CD4-positive, CD25-positive, alpha-beta regulatory T cell (primary cell): ENCODE measurements around the gene MGARP. TPM values are rescaled to one million over a fixed set of nuclear protein-coding genes. Genes with fewer than 3 reads are reported as not detected.
"Not testable (repeated sequence)": the region's sequence is repeated elsewhere in the genome, so short reads cannot be mapped to it uniquely, and the experiment has no call there.

ENCODE experiments used
- ATAC-seq, 2 donors: fragments of 150-1000 bp; cut with Tn5 transposase; one replicate each; pipeline ENCODE4 v1.10.0; 2021; ENCODE audit warnings: low read depth in 2 of 2, moderate number of reproducible peaks in 2 of 2, moderate library complexity in 1 of 2
- DNase-seq, 3 donors: peaks; one replicate each; pipeline versions ENCODE4 v3.0.0 to v3.0.0-alpha.2; 2012 to 2022; ENCODE audit warnings: mixed read lengths in 1 of 3
- H3K27ac ChIP-seq: one replicate; pipeline ENCODE4 v1.7.0; 2013; ENCODE audit warnings: mild to moderate bottlenecking, low read length; ENCODE audit not compliant: insufficient read depth, poor library complexity, severe bottlenecking
- H3K27me3 ChIP-seq: one replicate; pipeline ENCODE4 v1.7.0; 2013; ENCODE audit warnings: low read length; ENCODE audit not compliant: control insufficient read depth, insufficient read depth
- H3K36me3 ChIP-seq: one replicate; pipeline ENCODE4 v1.7.0; 2013; ENCODE audit warnings: mild to moderate bottlenecking, low read length, moderate library complexity; ENCODE audit not compliant: control insufficient read depth, insufficient read depth
- H3K4me1 ChIP-seq: 2 replicates; pipeline ENCODE4 v1.7.0; 2013; ENCODE audit warnings: mild to moderate bottlenecking, low read length; ENCODE audit not compliant: insufficient read depth, control insufficient read depth, poor library complexity, severe bottlenecking
- H3K4me3 ChIP-seq: one replicate; pipeline ENCODE4 v1.7.0; 2013; ENCODE audit warnings: low read depth, mild to moderate bottlenecking, low read length, moderate library complexity
- H3K9me3 ChIP-seq, 2 experiments: 1 replicate in 1 of 2; 2 replicates in 1 of 2; pipeline ENCODE4 v1.7.0; 2013; ENCODE audit warnings: low read length in 2 of 2, mild to moderate bottlenecking in 1 of 2, moderate library complexity in 1 of 2; ENCODE audit not compliant: control insufficient read depth in 2 of 2
- H3K27ac Mint-ChIP-seq, 3 donors: one replicate each; pipeline ENCODE4 v1.8.0; 2020 to 2022; ENCODE audit warnings: mild to moderate bottlenecking in 3 of 3, mixed read lengths in 3 of 3, moderate library complexity in 2 of 3
- H3K27me3 Mint-ChIP-seq: one replicate; pipeline ENCODE4 v1.8.0; 2022; ENCODE audit warnings: mild to moderate bottlenecking, mixed read lengths
- H3K36me3 Mint-ChIP-seq: one replicate; pipeline ENCODE4 v1.8.0; 2020; ENCODE audit warnings: mixed read lengths
- H3K4me1 Mint-ChIP-seq, 4 donors: one replicate each; pipeline ENCODE4 v1.8.0; 2020 to 2022; ENCODE audit warnings: mixed read lengths in 4 of 4, mild to moderate bottlenecking in 1 of 4
- H3K4me3 Mint-ChIP-seq, 4 donors: one replicate each; pipeline ENCODE4 v1.8.0; 2020 to 2022; ENCODE audit warnings: mild to moderate bottlenecking in 4 of 4, mixed read lengths in 4 of 4, moderate library complexity in 3 of 4
- H3K9me3 Mint-ChIP-seq, 7 donors: one replicate each; pipeline ENCODE4 v1.8.0; 2020 to 2022; ENCODE audit warnings: mixed read lengths in 7 of 7, mild to moderate bottlenecking in 3 of 7, moderate library complexity in 2 of 7
- polyA plus RNA-seq, 4 donors: library from polyadenylated mRNA; unstranded; fragments of 300-500 nt; fragmentation: Illumina TruSeq; gene quantifications; one replicate each; pipeline ENCODE4 v1.2.3, GENCODE V29; 2021
- total RNA-seq: library from RNA; stranded (reverse); gene quantifications from one replicate; pipeline ENCODE4 v1.2.3, GENCODE V29; 2022

MGARP gene
- total RNA-seq, result 0.49 TPM
- polyA plus RNA-seq, result under 1 TPM in 3 of 4 donors, not detected in 1; 0.18 to 0.37 (median 0.37) TPM

GRCh38 chr4:139279760-139280620, at the start of gene MGARP:
Gene MGARP, minus strand, starts transcription at chr4:139280225. Its CDS starts 67 bp downstream, at chr4:139280158.
- ATAC-seq, result peak; percentile 53 to 65
- Histone ChIP-seq H3K36me3 (no peaks in the 10 kb centered on the region), H3K4me1 (peaks cover 19% of the 10 kb centered on the region), H3K9me3 (peaks cover 2 to 7% of the 10 kb centered on the region in 2 experiments), H3K4me3 (peak within 1 kb of the TSS; percentile 53), H3K27ac (no peak within 1 kb of the TSS), H3K27me3 (peaks cover 42% of the 10 kb centered on the region)
- Mint-ChIP-seq H3K27ac (no peak within 1 kb of the TSS), H3K36me3 (peaks cover 11% of the 10 kb centered on the region), H3K4me1 (peaks cover 5 to 25% (median 12%) of the 10 kb centered on the region in 4 donors), H3K27me3 (peaks cover 74% of the 10 kb centered on the region), H3K9me3 (peaks cover 0 to 9% (median 1%) of the 10 kb centered on the region in 7 donors), H3K4me3 (peak within 1 kb of the TSS; percentile 11 to 78 (median 64))
- DNase-seq, result peak in 1 of 3 donors; percentile 19

- no peak overlapping the region for H3K27ac ChIP-seq
- Mint-ChIP-seq H3K4me1 (peaks cover 31 to 56% (median 46%) of the 10 kb centered on the region in 4 donors), H3K27ac (peak overlapping the region in 1 of 3 donors; percentile 64)
These were observed 49.7 kb upstream of the MGARP start for GRCh38 chr4:139329665-139330200.

GRCh38 chr4:139324620-139325019, 44.6 kb upstream of the MGARP start:
- Mint-ChIP-seq H3K27ac (no peak overlapping the region), H3K27me3 (no peaks in the 10 kb centered on the region), H3K9me3 (peaks cover 0 to 6% (median 0%) of the 10 kb centered on the region in 7 donors), H3K4me1 (peaks cover 41 to 73% (median 56%) of the 10 kb centered on the region in 4 donors), H3K4me3 (no peak overlapping the region), H3K36me3 (peaks cover 34% of the 10 kb centered on the region)
- ATAC-seq (no peak), DNase-seq (no peak)
- H3K36me3 ChIP-seq, result peaks cover 7% of the 10 kb centered on the region
- H3K4me1 ChIP-seq, result peaks cover 4% of the 10 kb centered on the region
- H3K4me3 ChIP-seq, result no peak overlapping the region
- H3K27me3 ChIP-seq, result no peaks in the 10 kb centered on the region
- no peak overlapping the region for H3K27ac ChIP-seq
- H3K9me3 ChIP-seq, result peaks cover 0 to 2% of the 10 kb centered on the region in 2 experiments

More at GRCh38 chr4:139329665-139330200, 49.7 kb upstream of the MGARP start:
- ATAC-seq, result no peak
- Histone ChIP-seq H3K9me3 (no peaks in the 10 kb centered on the region), H3K27me3 (no peaks in the 10 kb centered on the region), H3K4me3 (peak overlapping the region; percentile 30), H3K36me3 (peaks cover 20% of the 10 kb centered on the region), H3K4me1 (peaks cover 4% of the 10 kb centered on the region)
- DNase-seq, result no peak
- Mint-ChIP-seq H3K36me3 (peaks cover 30% of the 10 kb centered on the region), H3K9me3 (no peaks in the 10 kb centered on the region), H3K4me3 (peak overlapping the region in 1 of 4 donors; percentile 62), H3K27me3 (no peaks in the 10 kb centered on the region)

GRCh38 chr4:139322541-139322940, 42.5 kb upstream of the MGARP start:
- H3K9me3 ChIP-seq, H3K4me3 ChIP-seq, H3K27me3 ChIP-seq, H3K27me3 Mint-ChIP-seq, H3K36me3 ChIP-seq, H3K9me3 Mint-ChIP-seq, H3K4me1 ChIP-seq, ATAC-seq, DNase-seq, H3K27ac ChIP-seq: not testable (repeated sequence)
- Mint-ChIP-seq H3K4me3 (peak overlapping the region in 1 of 4 donors; percentile 64), H3K36me3 (peaks cover 23% of the 10 kb centered on the region), H3K4me1 (peaks cover 39 to 73% (median 57%) of the 10 kb centered on the region in 4 donors), H3K27ac (peak overlapping the region in 1 of 3 donors; percentile 68)

- DNase-seq, ATAC-seq, H3K4me1 ChIP-seq, H3K27me3 ChIP-seq, H3K9me3 ChIP-seq, H3K27me3 Mint-ChIP-seq, H3K9me3 Mint-ChIP-seq, H3K4me3 ChIP-seq, H3K27ac ChIP-seq, H3K36me3 ChIP-seq: not testable (repeated sequence)
- Mint-ChIP-seq H3K27ac (peak overlapping the region; percentile 22 to 68 (median 28)), H3K4me1 (peaks cover 41 to 74% (median 59%) of the 10 kb centered on the region in 4 donors), H3K4me3 (peak overlapping the region in 2 of 4 donors; percentile 25 to 64), H3K36me3 (peaks cover 24% of the 10 kb centered on the region)
These were observed 42.0 kb upstream of the MGARP start for GRCh38 chr4:139322070-139322469.

GRCh38 chr4:139319571-139319970, 39.5 kb upstream of the MGARP start:
- Mint-ChIP-seq H3K9me3 (peaks cover 0 to 6% (median 0%) of the 10 kb centered on the region in 7 donors), H3K4me1 (peaks cover 49 to 81% (median 64%) of the 10 kb centered on the region in 4 donors), H3K4me3 (peak overlapping the region in 2 of 4 donors; percentile 2 to 45), H3K36me3 (peaks cover 27% of the 10 kb centered on the region), H3K27ac (peak overlapping the region; percentile 39 to 74 (median 62)), H3K27me3 (no peaks in the 10 kb centered on the region)
- Histone ChIP-seq H3K36me3 (no peaks in the 10 kb centered on the region), H3K4me1 (peaks cover 24% of the 10 kb centered on the region), H3K4me3 (no peak overlapping the region), H3K27me3 (no peaks in the 10 kb centered on the region), H3K9me3 (peaks cover 0 to 2% of the 10 kb centered on the region in 2 experiments), H3K27ac (no peak overlapping the region)
- ATAC-seq (no peak), DNase-seq (no peak)

GRCh38 chr4:139317635-139318034, 37.6 kb upstream of the MGARP start:
- H3K4me1 ChIP-seq, result peaks cover 42% of the 10 kb centered on the region
- peaks cover 0 to 6% (median 0%) of the 10 kb centered on the region in 7 donors for H3K9me3 Mint-ChIP-seq
- DNase-seq, result no peak
- no peak overlapping the region for H3K27ac ChIP-seq
- H3K27me3 Mint-ChIP-seq, result no peaks in the 10 kb centered on the region
- peaks cover 0 to 2% of the 10 kb centered on the region in 2 experiments for H3K9me3 ChIP-seq
- H3K4me3 ChIP-seq, result no peak overlapping the region
- peaks cover 25% of the 10 kb centered on the region for H3K36me3 Mint-ChIP-seq
- no peak for ATAC-seq
- no peaks in the 10 kb centered on the region for H3K36me3 ChIP-seq
- H3K4me3 Mint-ChIP-seq, result peak overlapping the region; percentile 10 to 63 (median 37)
- H3K27ac Mint-ChIP-seq, result peak overlapping the region in 1 of 3 donors; percentile 73
- peaks cover 60 to 82% (median 73%) of the 10 kb centered on the region in 4 donors for H3K4me1 Mint-ChIP-seq
- H3K27me3 ChIP-seq, result no peaks in the 10 kb centered on the region
